Thyroid gland (tissue), 4 donors: ENCODE results near the gene BAHD1.

ENCODE experiments used
- POLR2A ChIP-seq, 2 donors: fragments of 450-650 bp; IDR thresholded peaks; one replicate each; pipeline ENCODE4 v1.6.1; 2017; ENCODE audit warnings: antibody characterized with exemption in 2 of 2, mild to moderate bottlenecking in 2 of 2, moderate library complexity in 1 of 2
- TF ChIP-seq, protein P1 (sequence below), 6 experiments: fragments of 200-600 bp in 3 of 6; fragments of 450-650 bp in 3 of 6; sonication (generic) in 3 of 6; IDR thresholded peaks; one replicate each; pipeline ENCODE4 v1.5.1; 2016 to 2019; ENCODE audit warnings: antibody characterized with exemption in 6 of 6, mild to moderate bottlenecking in 2 of 6, inconsistent platforms in 1 of 6, moderate library complexity in 1 of 6

DNA sequence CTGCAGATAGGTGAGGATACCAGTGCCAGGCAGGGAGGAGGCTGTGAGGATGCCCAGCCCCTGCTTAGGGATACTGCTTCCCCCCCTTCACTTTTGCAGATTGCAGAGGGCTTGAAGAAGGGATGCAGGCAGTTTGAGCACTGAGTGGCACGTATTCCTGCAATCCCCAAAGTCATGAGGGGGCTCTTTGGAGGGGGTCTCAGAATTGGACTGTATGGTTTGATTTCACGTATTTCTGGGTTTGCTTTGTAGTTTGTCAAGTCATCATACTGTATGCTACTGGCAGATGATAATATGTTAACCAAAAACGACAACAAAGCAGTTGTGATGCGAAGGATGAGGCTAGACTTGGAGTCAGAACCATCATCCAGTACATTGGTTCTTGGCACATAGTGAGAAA is 58.1 kb downstream of the BAHD1 start:
- TF ChIP-seq POLR2A (IDR thresholded peaks at IDR 0.05) = no peak
- TF ChIP-seq, protein P1, sequence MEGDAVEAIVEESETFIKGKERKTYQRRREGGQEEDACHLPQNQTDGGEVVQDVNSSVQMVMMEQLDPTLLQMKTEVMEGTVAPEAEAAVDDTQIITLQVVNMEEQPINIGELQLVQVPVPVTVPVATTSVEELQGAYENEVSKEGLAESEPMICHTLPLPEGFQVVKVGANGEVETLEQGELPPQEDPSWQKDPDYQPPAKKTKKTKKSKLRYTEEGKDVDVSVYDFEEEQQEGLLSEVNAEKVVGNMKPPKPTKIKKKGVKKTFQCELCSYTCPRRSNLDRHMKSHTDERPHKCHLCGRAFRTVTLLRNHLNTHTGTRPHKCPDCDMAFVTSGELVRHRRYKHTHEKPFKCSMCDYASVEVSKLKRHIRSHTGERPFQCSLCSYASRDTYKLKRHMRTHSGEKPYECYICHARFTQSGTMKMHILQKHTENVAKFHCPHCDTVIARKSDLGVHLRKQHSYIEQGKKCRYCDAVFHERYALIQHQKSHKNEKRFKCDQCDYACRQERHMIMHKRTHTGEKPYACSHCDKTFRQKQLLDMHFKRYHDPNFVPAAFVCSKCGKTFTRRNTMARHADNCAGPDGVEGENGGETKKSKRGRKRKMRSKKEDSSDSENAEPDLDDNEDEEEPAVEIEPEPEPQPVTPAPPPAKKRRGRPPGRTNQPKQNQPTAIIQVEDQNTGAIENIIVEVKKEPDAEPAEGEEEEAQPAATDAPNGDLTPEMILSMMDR (IDR thresholded peaks at IDR 0.05) = no peak
